GM19452 (cell line): ENCODE results near the gene RIPOR3.
A peak's percentile ranks its signal among the peaks of the same experiment; 100 is the strongest.

Experiments used
- ATAC-seq: cut with Tn5 transposase; IDR thresholded peaks from one replicate; pipeline ENCODE4 v1.9.1; 2021; ENCODE audit not compliant: unreplicated experiment

RIPOR3 gene, protein sequence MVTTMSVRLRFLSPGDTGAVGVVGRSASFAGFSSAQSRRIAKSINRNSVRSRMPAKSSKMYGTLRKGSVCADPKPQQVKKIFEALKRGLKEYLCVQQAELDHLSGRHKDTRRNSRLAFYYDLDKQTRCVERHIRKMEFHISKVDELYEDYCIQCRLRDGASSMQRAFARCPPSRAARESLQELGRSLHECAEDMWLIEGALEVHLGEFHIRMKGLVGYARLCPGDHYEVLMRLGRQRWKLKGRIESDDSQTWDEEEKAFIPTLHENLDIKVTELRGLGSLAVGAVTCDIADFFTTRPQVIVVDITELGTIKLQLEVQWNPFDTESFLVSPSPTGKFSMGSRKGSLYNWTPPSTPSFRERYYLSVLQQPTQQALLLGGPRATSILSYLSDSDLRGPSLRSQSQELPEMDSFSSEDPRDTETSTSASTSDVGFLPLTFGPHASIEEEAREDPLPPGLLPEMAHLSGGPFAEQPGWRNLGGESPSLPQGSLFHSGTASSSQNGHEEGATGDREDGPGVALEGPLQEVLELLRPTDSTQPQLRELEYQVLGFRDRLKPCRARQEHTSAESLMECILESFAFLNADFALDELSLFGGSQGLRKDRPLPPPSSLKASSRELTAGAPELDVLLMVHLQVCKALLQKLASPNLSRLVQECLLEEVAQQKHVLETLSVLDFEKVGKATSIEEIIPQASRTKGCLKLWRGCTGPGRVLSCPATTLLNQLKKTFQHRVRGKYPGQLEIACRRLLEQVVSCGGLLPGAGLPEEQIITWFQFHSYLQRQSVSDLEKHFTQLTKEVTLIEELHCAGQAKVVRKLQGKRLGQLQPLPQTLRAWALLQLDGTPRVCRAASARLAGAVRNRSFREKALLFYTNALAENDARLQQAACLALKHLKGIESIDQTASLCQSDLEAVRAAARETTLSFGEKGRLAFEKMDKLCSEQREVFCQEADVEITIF

GRCh38 chr20:50690650-50691572 is at the start of gene RIPOR3:
TSS of gene RIPOR3 (minus strand) at chr20:50691542. CDS start at chr20:50691128, 414 bp downstream.
- ATAC-seq, result no peak

GRCh38 chr20:50737352-50737751 is 46.0 kb upstream of the RIPOR3 start:
- ATAC-seq, result no peak

DNA sequence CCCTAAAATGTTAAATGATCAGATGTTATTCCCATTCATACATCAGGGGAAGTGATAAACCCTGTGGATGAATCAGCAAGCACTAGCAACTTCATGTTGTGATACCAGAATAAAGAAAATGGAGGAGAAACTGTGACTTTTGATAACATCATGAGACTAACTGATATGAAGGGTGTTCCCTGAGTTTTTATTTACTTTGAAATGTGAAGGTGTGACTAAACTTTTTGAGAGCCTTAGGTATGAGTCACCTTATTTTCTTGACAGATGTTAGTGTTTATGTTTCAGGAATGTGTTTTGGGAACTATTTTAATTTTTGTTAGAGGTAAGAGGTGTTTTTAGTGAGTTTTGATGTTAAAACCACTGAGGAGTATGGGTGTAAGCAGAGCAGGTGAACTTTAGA is 44.5 kb upstream of the RIPOR3 start:
- no peak for ATAC-seq

GRCh38 chr20:50734730-50735679 is 43.7 kb upstream of the RIPOR3 start:
- no peak for ATAC-seq

DNA sequence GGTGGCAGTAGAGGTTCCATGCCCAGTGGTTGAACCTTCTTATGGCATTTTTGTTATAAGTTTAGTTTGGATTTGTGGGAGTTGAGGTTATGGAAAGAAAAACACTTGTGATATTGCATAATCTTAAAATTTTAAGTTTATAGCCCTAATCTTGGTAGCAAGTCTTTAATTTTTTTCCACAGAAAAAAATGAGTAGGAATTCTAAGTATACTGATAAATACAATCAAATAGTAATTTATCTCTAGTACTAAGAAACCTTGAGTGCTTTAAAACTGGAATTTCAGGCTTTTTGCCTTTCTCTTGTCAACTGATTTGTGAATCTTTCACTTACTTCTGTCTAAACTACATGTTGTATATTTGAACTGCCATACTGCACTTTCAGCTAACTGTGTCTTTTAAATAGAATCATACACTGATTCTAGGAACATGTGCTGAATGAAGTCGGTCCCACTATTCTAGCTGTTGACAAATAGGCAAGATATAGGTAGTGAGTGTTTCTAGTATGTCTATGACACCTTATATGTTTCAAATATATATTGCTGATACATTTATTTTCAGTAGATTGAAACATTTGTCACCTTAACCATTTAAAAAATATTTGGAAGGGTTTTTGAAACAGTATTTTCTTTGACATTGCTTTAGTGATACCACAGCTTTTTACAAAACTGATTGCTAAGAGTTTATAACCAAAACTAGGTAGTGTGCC is 42.5 kb upstream of the RIPOR3 start:
- ATAC-seq, result no peak

DNA sequence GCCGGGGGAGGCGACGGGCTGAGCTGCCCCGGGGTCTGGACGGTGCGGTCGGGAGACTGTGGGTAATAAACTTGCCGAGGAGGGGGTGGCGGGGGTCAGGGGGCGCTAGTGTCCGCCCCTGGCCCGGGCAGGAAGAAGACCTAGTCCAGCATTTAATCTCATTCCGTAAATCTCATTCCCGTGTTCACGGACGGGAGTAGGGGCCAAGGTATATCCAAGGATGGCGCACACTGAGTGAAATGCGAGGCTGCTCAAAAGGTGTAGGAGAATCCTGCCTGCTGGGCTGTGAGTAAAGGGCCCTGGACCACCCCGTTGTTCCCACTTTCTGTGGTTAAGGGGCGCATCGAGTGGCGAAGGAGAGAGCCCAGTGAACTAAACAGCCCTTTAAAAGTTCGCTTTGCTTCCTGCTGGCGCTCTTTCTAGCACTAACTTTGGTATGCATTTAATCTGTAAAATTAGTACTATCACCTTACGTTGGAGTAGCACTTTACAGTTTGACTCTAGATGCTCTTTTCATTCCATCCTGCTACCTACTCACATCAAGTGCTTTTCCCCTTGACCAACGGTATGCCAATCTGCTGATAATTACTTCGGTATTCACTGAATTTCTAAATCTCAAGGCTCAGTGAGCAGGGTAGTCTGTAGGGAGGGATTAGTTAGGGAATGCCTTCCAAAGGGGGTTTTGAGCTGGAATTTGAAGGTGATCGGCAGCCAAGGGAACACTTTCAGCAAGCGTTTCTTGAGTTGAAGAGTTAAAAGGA is 40.8 kb upstream of the RIPOR3 start:
- ATAC-seq, result no peak

- peak; percentile 90 for ATAC-seq
Measured at GRCh38 chr20:50731055-50731929, 40.0 kb upstream of the RIPOR3 start, which contains the start of gene PARD6B. TSS of gene PARD6B (plus strand) at chr20:50731580. CDS start at chr20:50731787, 207 bp downstream.

DNA sequence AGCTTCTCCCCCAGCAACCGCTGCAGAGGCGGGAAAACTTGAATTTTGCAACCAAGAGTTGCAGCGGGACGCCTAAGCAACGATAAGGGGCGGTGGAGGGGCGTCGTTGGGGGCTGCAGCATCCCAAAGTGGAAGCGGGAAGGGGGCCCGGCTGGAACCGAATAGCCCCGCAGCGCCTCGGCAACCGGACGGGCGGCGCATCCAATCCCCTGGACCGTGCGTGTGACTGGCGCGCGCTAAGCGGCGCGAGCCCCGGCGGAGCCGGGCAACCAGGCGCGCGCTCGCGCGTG is 39.4 kb upstream of the RIPOR3 start:
- ATAC-seq, result no peak

- no peak for ATAC-seq
Measured at GRCh38 chr20:50729901-50730764, 38.8 kb upstream of the RIPOR3 start.

DNA sequence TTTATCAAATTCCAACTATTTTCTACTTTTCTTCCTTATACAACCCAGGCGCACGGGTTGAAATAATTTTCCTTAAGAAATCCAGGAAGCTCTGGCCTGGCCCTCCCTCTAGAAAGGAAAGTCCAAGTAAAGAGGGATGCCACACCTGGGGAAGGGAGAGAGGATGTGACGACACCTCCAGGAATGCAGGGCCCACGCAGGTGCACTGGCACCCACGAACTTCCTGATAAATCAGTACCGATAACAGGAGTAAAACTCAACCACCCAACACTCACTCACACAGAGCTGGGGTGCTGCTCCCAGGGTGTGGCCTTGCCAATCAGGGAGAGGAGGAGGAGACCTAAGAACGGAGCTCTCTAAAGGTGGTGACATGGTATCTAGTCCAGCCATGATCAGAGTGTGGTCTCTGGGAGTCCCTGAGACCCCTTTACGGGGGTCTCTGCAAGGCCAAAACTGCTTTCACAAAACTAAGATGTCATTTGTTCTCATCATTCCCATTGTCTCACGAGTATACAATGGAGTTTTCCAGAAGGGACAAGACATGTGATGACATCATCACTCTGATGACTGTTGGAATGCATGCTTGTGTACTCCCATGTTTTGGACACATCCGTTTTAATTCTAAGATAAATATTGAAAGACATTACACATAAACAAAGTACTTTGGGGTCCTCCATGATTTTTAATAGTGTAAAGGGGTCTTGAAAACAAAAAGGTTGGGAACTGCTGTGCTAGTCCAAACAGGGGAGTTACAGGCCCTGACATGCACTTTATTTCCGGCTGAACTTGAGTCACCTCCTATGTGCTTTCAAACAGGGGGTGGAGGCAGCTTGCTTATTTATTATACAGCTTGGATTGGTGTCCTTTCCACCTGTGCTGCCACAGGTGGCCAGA is 37.9 kb upstream of the RIPOR3 start:
- no peak for ATAC-seq

DNA sequence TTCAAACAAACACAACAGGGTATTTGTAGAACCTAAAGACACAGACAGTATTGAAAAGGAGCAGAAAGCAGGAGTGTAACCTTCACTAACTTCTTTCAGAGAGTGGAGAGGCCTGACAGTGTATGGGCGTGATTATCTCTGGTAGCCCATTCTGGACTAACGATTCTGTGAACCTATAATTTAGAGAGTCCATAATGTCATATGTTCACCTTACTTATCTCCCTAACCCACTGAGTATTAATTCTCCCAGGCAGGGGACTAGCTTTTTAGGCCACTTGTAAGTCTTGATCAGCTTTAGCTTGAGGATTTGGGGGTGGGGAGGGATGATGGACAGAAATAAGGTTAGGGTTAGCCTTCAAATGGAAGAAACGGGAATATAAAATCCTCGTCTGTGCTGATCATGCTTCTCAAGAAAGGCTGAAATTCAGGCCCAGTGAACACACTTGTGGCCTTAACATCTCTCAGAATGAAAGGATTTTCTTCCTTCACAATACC is 37.2 kb upstream of the RIPOR3 start:
- no peak for ATAC-seq

DNA sequence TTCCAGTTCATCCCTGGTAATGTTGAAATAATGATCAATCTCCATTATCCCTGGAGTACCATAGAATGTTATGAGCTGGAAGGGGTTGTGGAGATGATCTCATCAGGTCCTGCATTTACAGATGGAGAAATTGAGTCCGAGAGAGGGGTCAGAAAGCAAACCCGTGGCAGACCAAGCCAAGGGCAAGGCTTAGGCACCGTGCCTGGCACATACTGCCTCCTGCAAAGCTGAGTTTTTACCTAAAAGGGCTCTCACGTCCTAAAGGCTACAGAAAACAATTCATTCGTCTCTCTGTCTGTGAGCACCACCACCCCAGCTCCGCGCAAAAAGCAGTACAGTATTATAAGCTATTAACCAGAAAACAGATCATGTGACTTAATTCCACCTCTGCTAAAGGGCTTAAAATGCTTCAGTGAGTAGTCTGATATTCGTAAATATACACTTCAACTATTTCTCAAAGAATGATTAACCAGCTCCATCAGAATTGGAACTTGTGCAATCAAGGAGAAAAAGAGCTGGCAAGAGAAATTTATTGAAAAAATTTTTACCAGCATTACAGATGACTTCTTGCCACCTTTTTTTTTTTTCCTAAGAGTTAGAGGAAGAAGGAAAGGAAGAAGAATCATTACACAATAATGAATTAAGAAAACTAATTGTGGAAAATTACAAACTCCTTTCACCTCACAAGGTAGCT is 36.6 kb upstream of the RIPOR3 start:
- ATAC-seq, result no peak

- no peak for ATAC-seq
Measured at GRCh38 chr20:50726955-50727791, 35.8 kb upstream of the RIPOR3 start.

GRCh38 chr20:50725724-50726005 is 34.3 kb upstream of the RIPOR3 start:
- no peak for ATAC-seq
